Liver (tissue), 9 donors: Measurements from ENCODE around the gene SCTR. TPM values are rescaled to one million over a fixed set of nuclear protein-coding genes. Genes with fewer than 3 reads are reported as not detected.

Experiments
- DNase-seq: peaks from one replicate; pipeline ENCODE4 v3.0.0-alpha.2; 2017; ENCODE audit warnings: low spot score
- H3K27ac ChIP-seq, 2 donors: one replicate each; pipeline ENCODE4 v1.7.0; 2013; ENCODE audit warnings: inconsistent platforms in 2 of 2, low read length in 2 of 2, control low read depth in 1 of 2, low read depth in 1 of 2, mild to moderate bottlenecking in 1 of 2
- H3K27me3 ChIP-seq, 4 donors: one replicate each; pipeline versions ENCODE4 v1.6.1 to v1.7.0; 2013; ENCODE audit warnings: low read length in 3 of 4, inconsistent platforms in 1 of 4, mild to moderate bottlenecking in 1 of 4, moderate library complexity in 1 of 4; ENCODE audit not compliant: control insufficient read depth in 4 of 4, insufficient read depth in 4 of 4
- H3K36me3 ChIP-seq, 4 donors: one replicate each; pipeline versions ENCODE4 v1.6.1 to v1.7.0; 2013; ENCODE audit warnings: low read length in 3 of 4, mild to moderate bottlenecking in 3 of 4, low read depth in 1 of 4, moderate library complexity in 1 of 4; ENCODE audit not compliant: control insufficient read depth in 4 of 4, insufficient read depth in 3 of 4
- H3K4me1 ChIP-seq, 4 donors: one replicate each; pipeline versions ENCODE4 v1.6.1 to v1.7.0; 2013; ENCODE audit warnings: low read length in 3 of 4, mild to moderate bottlenecking in 3 of 4, moderate library complexity in 1 of 4; ENCODE audit not compliant: control insufficient read depth in 4 of 4, insufficient read depth in 4 of 4
- H3K4me3 ChIP-seq, 3 donors: one replicate each; pipeline versions ENCODE4 v1.6.1 to v1.7.0; 2013; ENCODE audit warnings: low read length in 3 of 3, control low read depth in 1 of 3, low read depth in 1 of 3, mild to moderate bottlenecking in 1 of 3
- H3K9ac ChIP-seq, 2 donors: one replicate each; pipeline ENCODE4 v1.7.0; 2013; ENCODE audit warnings: low read length in 2 of 2, mild to moderate bottlenecking in 2 of 2, moderate library complexity in 2 of 2, control low read depth in 1 of 2, low read depth in 1 of 2
- H3K9me3 ChIP-seq, 4 donors: one replicate each; pipeline versions ENCODE4 v1.6.1 to v1.7.0; 2013; ENCODE audit warnings: low read length in 3 of 4; ENCODE audit not compliant: control insufficient read depth in 4 of 4
- EGR1 ChIP-seq, 2 donors: IDR thresholded peaks; 2 replicates each; pipeline ENCODE4 v1.6.1; 2016 to 2018; ENCODE audit warnings: antibody characterized with exemption in 2 of 2, low read depth in 2 of 2
- FOXA1 ChIP-seq: IDR thresholded peaks from 2 replicates; pipeline ENCODE4 v1.6.1; 2016; ENCODE audit warnings: antibody characterized with exemption
- FOXA2 ChIP-seq: IDR thresholded peaks from 2 replicates; pipeline ENCODE4 v1.6.1; 2016; ENCODE audit warnings: antibody characterized with exemption
- GABPA ChIP-seq, 2 donors: IDR thresholded peaks in 1 of 2; conservative IDR thresholded peaks in 1 of 2; 2 replicates each; pipeline ENCODE4 v1.6.1; 2016; ENCODE audit warnings: antibody characterized with exemption in 2 of 2, mild to moderate bottlenecking in 1 of 2, moderate library complexity in 1 of 2
- HNF4A ChIP-seq, 2 donors: conservative IDR thresholded peaks; 2 replicates each; pipeline ENCODE4 v1.6.1; 2016; ENCODE audit warnings: antibody characterized with exemption in 2 of 2, mild to moderate bottlenecking in 2 of 2
- HNF4G ChIP-seq: IDR thresholded peaks from 2 replicates; pipeline ENCODE4 v1.6.1; 2016; ENCODE audit warnings: antibody characterized with exemption
- JUND ChIP-seq, 2 donors: IDR thresholded peaks; 2 replicates each; pipeline ENCODE4 v1.6.1; 2016; ENCODE audit warnings: antibody characterized with exemption in 2 of 2
- NR2F2 ChIP-seq: IDR thresholded peaks from 2 replicates; pipeline ENCODE4 v1.6.1; 2016; ENCODE audit warnings: antibody characterized with exemption
- RAD21 ChIP-seq, 2 donors: IDR thresholded peaks; 2 replicates each; pipeline ENCODE4 v1.6.1; 2016; ENCODE audit warnings: antibody characterized with exemption in 2 of 2, mild to moderate bottlenecking in 2 of 2
- RXRA ChIP-seq, 2 donors: IDR thresholded peaks; 2 replicates each; pipeline ENCODE4 v1.6.1; 2017 to 2018; ENCODE audit warnings: antibody characterized with exemption in 2 of 2, mild to moderate bottlenecking in 1 of 2
- SP1 ChIP-seq: IDR thresholded peaks from 2 replicates; pipeline ENCODE4 v1.6.1; 2018; ENCODE audit warnings: antibody characterized with exemption, mild to moderate bottlenecking
- TAF1 ChIP-seq: conservative IDR thresholded peaks from 2 replicates; pipeline ENCODE4 v1.6.1; 2016; ENCODE audit warnings: antibody characterized with exemption, mild to moderate bottlenecking
- YY1 ChIP-seq: IDR thresholded peaks from 2 replicates; pipeline ENCODE4 v1.6.1; 2016; ENCODE audit warnings: antibody characterized with exemption, mild to moderate bottlenecking
- WGBS: extraction: QIAGEN DNeasy Blood & Tissue Kit; methylation state at CpG from one replicate; pipeline ENCODE4 v1.1.7; 2013; 5-methylcytosine and 5-hydroxymethylcytosine counted together
- polyA plus RNA-seq, 2 donors: library from polyadenylated mRNA; stranded (reverse) in 1 of 2; unstranded in 1 of 2; fragments of 200-250 nt in 1 of 2; fragments of >200 nt in 1 of 2; fragmentation: Nextera tagmentation in 1 of 2; extraction: Ambion mirVana in 1 of 2; gene quantifications; one replicate each; pipeline versions ENCODE4 v1.2.1 to v1.2.3, GENCODE V29; 2013 to 2015
- total RNA-seq, 2 donors: library from RNA; depleted of rRNA; stranded (reverse); fragments of >200 nt; gene quantifications; one replicate each; pipeline ENCODE4 v1.2.3, GENCODE V29; 2014
- TF ChIP-seq, protein P1 (sequence below): IDR thresholded peaks from 2 replicates; pipeline ENCODE4 v1.6.1; 2016; ENCODE audit warnings: antibody characterized with exemption, mild to moderate bottlenecking
- TF ChIP-seq, protein P2 (sequence below): IDR thresholded peaks from 2 replicates; pipeline ENCODE4 v1.6.1; 2016; ENCODE audit warnings: antibody characterized with exemption
- TF ChIP-seq, protein P3 (sequence below): IDR thresholded peaks from 2 replicates; pipeline ENCODE4 v1.6.1; 2016; ENCODE audit warnings: antibody characterized with exemption
- TF ChIP-seq, protein P4 (sequence below): IDR thresholded peaks from 2 replicates; pipeline ENCODE4 v1.6.1; 2016; ENCODE audit warnings: antibody characterized with exemption
- TF ChIP-seq, protein P5 (sequence below): fragments of 150-350 bp; IDR thresholded peaks from 2 replicates; pipeline ENCODE4 v1.5.1; 2017; ENCODE audit warnings: improper control_type of control experiment, low read depth, low read length; ENCODE audit not compliant: missing input control
- donor health status: healthy.
- donor health status: healthy.
- donor health status: healthy.
- donor health status: healthy.
- donor health status: healthy.

The SCTR gene
- total and polyA plus RNA-seq, 4 donors = 0.17 to 0.47 (median 0.29) TPM

DNA sequence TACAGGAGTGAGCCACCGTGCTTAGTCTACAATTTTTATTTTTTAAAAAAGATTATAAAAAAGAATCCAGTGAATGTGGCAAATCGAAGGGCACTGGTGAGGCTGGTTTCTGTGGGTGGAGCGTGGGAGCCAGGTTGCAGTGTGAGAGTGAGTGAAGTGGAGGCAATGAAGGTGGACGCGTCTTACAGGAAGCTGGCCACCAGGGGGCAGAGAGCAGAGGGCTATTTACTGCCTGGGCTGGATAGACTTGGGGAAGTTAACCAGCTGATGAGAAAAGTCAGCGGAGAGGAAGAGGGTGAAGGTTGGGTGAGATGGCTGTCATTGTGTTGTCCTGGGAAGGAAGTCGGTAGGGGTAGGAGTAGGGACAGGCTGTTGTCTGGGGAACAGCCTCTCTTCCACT is 6.8 kb downstream of the SCTR start (continued):
- TF ChIP-seq SP1 (no peak), FOXA2 (no peak), FOXA1 (no peak), EGR1 (IDR thresholded peaks at IDR 0.05; ENCODE audit: low read depth in 2 of 2) (no peak), JUND (IDR thresholded peaks at IDR 0.05) (no peak), GABPA (IDR thresholded peaks at IDR 0.05 in 1 of 2, conservative IDR thresholded peaks at IDR 0.05 in 1 of 2) (no peak), RXRA (IDR thresholded peaks at IDR 0.05) (no peak)
- TF ChIP-seq, protein P1, sequence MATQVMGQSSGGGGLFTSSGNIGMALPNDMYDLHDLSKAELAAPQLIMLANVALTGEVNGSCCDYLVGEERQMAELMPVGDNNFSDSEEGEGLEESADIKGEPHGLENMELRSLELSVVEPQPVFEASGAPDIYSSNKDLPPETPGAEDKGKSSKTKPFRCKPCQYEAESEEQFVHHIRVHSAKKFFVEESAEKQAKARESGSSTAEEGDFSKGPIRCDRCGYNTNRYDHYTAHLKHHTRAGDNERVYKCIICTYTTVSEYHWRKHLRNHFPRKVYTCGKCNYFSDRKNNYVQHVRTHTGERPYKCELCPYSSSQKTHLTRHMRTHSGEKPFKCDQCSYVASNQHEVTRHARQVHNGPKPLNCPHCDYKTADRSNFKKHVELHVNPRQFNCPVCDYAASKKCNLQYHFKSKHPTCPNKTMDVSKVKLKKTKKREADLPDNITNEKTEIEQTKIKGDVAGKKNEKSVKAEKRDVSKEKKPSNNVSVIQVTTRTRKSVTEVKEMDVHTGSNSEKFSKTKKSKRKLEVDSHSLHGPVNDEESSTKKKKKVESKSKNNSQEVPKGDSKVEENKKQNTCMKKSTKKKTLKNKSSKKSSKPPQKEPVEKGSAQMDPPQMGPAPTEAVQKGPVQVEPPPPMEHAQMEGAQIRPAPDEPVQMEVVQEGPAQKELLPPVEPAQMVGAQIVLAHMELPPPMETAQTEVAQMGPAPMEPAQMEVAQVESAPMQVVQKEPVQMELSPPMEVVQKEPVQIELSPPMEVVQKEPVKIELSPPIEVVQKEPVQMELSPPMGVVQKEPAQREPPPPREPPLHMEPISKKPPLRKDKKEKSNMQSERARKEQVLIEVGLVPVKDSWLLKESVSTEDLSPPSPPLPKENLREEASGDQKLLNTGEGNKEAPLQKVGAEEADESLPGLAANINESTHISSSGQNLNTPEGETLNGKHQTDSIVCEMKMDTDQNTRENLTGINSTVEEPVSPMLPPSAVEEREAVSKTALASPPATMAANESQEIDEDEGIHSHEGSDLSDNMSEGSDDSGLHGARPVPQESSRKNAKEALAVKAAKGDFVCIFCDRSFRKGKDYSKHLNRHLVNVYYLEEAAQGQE = no peak
- TF ChIP-seq, protein P2, sequence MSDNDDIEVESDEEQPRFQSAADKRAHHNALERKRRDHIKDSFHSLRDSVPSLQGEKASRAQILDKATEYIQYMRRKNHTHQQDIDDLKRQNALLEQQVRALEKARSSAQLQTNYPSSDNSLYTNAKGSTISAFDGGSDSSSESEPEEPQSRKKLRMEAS = no peak

DNA sequence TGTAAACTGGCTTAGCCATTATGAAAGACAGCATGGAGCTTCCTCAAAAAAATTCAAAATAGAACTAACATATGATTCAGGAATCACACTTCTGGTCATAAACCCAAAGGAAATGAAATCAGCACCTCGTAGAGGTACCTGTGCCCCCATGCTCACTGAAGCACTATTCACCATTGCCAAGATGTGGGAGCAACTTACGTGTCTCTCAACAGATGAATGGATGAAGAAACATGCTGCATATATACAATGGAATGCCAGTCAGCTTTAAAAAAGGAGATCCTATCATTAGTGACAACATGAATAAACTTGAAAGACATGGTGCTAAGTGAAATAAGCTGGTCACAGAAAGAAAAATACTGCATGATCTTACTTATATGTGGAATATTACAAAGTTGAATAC is 8.2 kb downstream of the SCTR start:
- H3K9ac ChIP-seq = no peak overlapping the region
- 95% methylated on average over 2 of the region's 2 CpGs for WGBS
- H3K4me3 ChIP-seq = no peak overlapping the region
- no peaks in the 10 kb centered on the region for H3K4me1 ChIP-seq
- no peak for TF ChIP-seq EGR1 (IDR thresholded peaks at IDR 0.05; ENCODE audit: low read depth in 2 of 2)
- no peak for TF ChIP-seq GABPA (IDR thresholded peaks at IDR 0.05 in 1 of 2, conservative IDR thresholded peaks at IDR 0.05 in 1 of 2)
- TF ChIP-seq NR2F2 = no peak
- no peak for TF ChIP-seq FOXA1
- TF ChIP-seq, protein P3, sequence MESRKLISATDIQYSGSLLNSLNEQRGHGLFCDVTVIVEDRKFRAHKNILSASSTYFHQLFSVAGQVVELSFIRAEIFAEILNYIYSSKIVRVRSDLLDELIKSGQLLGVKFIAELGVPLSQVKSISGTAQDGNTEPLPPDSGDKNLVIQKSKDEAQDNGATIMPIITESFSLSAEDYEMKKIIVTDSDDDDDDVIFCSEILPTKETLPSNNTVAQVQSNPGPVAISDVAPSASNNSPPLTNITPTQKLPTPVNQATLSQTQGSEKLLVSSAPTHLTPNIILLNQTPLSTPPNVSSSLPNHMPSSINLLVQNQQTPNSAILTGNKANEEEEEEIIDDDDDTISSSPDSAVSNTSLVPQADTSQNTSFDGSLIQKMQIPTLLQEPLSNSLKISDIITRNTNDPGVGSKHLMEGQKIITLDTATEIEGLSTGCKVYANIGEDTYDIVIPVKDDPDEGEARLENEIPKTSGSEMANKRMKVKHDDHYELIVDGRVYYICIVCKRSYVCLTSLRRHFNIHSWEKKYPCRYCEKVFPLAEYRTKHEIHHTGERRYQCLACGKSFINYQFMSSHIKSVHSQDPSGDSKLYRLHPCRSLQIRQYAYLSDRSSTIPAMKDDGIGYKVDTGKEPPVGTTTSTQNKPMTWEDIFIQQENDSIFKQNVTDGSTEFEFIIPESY = no peak
- TF ChIP-seq TAF1 = no peak
- no peak for TF ChIP-seq RAD21 (IDR thresholded peaks at IDR 0.05)
- TF ChIP-seq, protein P4, sequence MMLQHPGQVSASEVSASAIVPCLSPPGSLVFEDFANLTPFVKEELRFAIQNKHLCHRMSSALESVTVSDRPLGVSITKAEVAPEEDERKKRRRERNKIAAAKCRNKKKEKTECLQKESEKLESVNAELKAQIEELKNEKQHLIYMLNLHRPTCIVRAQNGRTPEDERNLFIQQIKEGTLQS = no peak
- TF ChIP-seq, protein P1 = no peak
- no peak for TF ChIP-seq HNF4A (conservative IDR thresholded peaks at IDR 0.05)
- no peak for TF ChIP-seq JUND (IDR thresholded peaks at IDR 0.05)
- TF ChIP-seq, protein P5, sequence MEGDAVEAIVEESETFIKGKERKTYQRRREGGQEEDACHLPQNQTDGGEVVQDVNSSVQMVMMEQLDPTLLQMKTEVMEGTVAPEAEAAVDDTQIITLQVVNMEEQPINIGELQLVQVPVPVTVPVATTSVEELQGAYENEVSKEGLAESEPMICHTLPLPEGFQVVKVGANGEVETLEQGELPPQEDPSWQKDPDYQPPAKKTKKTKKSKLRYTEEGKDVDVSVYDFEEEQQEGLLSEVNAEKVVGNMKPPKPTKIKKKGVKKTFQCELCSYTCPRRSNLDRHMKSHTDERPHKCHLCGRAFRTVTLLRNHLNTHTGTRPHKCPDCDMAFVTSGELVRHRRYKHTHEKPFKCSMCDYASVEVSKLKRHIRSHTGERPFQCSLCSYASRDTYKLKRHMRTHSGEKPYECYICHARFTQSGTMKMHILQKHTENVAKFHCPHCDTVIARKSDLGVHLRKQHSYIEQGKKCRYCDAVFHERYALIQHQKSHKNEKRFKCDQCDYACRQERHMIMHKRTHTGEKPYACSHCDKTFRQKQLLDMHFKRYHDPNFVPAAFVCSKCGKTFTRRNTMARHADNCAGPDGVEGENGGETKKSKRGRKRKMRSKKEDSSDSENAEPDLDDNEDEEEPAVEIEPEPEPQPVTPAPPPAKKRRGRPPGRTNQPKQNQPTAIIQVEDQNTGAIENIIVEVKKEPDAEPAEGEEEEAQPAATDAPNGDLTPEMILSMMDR = no peak
- TF ChIP-seq SP1 = no peak
- no peak for TF ChIP-seq YY1
- no peak for TF ChIP-seq RXRA (IDR thresholded peaks at IDR 0.05)
- TF ChIP-seq HNF4G = no peak
- TF ChIP-seq, protein P2 = no peak
- TF ChIP-seq FOXA2 = no peak
- H3K27ac ChIP-seq = no peak overlapping the region
- H3K9me3 ChIP-seq = no peaks in the 10 kb centered on the region
- no peak for DNase-seq
- H3K27me3 ChIP-seq = no peaks in the 10 kb centered on the region
- H3K36me3 ChIP-seq = no peaks in the 10 kb centered on the region
